ENCODE results near the gene ST14.
"Not testable (repeated sequence)": the region's sequence is repeated elsewhere in the genome, so short reads cannot be mapped to it uniquely, and the experiment has no call there.

ST14 gene

DNA sequence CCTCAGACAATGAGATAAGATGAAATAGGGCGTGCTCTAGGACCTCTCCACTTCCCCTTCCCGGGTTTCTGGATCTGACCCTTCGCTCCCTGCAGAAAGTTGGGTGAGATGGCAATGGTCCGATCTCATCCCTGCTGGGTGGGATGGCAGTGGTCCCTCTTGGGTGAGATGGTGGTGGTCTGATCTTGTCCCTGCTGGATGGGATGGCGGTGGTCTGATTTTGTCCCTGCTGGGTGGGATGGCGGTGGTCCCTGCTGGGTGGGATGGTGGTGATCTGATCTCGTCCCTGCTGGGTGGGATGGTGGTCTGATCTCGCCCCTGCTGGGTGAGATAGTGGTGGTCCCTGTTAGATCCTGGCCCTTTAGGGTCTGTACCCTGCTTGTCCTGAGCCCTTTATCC lies 21.3 kb downstream of the ST14 start:
- FAIRE-seq: no peak
- no peak for DNase-seq (ENCODE audit: extremely low spot score, insufficient read length, low read depth)

DNA sequence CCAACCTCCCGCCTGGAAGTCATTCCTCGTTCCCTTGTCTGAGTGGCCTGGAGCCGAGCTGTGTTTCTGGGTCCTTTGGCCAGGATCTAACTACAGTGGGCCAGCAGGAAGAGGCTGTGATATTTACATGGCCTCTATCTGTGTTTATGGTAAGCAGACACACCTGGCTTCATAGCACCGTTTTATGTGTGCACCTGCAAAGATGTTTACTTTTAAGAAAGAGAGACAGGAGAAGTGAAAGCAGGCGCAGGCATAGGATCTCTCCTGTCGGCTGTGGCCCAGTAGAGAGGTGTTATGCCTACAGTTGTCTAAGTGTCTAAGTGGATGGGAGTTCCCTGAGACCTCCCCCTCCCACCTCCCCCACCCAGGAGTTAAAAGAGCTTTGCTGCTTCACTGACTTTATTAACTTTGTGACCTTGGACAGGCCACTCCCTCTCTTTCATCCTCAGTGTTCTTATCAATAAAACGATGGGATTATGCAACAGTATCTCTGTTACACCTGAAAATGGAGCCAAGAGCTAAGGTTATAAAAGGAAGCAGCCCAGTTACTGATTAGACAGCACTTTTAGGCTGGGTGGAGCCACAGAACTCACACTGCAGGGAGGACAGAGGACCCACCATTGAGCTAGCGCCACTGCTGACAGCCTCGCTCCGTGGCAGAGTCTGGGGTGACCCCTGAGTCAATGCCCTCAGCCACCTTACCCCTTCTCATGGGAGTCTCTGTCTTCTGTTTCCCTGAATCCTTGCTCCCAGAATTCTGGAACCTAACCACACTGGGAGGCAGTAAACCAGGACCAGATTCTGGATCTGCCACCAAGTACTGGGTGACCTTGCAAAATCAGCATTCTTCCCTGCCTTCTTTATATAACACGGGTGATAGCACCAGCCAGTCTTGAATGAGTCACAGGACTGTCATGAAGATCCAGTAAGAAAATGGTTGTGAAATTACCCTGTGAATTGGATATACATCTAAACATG lies 22.0 kb downstream of the ST14 start:
- FAIRE-seq (no peak), DNase-seq (ENCODE audit: extremely low spot score, insufficient read length, low read depth) (no peak)

DNA sequence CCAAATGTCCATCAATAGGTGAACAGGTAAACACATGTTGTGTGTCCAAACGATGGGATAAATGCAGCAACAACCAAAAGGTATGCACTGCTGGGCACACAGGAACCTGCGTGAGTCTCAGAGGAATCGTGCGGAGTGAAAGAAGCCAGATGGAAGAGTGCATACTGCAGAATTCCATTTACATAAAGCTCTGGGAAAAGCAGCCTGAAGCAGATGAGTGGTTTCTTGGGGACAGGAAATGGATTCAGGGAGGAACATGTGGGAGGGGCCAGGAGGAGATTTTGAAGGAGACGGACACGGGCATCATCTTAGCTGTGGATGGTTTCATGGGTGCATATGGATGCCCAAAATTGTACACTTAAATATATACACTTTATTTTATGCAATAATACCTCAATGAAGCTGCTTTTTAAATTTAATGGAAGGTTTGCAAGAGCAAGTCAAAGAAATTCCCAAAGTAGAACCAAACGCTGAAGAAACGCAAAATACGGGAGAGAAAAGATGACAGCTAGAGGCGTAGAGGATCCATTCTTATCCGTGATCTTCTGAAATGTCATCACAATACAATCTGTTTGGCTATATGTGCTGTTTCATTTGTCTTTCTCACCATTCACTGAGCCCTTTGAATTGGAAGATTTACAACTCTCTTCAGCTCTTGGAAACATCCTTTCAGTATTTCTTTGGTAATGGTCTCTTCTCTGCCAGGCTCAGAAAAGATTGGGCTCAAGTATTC lies 24.5 kb downstream of the ST14 start:
- DNase-seq (ENCODE audit: extremely low spot score, insufficient read length, low read depth) (no peak), FAIRE-seq (no peak)

DNA sequence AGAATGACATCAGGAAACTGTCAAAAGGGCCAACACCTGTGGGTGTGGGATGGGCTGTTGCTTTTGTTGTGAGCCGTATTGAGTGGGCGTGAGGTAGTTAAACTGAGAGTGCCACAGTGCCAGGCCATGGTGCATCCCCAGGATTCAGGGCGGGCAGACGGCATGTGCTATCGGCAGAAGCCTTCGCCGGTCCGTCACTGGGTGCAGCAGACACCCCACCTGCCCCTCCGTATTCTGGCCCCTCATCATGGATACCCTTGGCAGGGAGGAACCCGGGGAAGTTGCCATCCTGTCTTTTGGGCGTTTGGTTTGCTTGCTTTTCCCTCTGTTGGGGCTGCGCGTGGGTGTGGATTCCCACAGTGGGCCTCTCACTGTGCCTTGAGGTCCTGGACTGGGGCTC lies 27.5 kb downstream of the ST14 start:
- no peak for FAIRE-seq
- no peak for DNase-seq (ENCODE audit: extremely low spot score, insufficient read length, low read depth)

DNA sequence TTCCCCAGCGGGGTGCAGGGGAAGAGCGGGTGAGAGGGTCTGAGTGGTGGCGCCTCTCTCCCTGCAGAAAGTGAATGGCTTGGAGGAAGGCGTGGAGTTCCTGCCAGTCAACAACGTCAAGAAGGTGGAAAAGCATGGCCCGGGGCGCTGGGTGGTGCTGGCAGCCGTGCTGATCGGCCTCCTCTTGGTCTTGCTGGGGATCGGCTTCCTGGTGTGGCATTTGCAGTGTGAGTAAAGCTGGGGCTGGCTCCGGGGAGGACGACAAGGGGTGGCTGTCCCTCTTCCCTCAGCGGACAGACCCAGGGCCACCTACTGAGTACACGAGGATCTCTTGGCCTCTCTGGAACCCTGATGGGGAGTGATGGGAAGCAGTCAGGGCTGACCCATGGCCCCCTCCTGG lies 28.5 kb downstream of the ST14 start:
- no peak for DNase-seq (ENCODE audit: extremely low spot score, insufficient read length, low read depth)
- FAIRE-seq: no peak

DNA sequence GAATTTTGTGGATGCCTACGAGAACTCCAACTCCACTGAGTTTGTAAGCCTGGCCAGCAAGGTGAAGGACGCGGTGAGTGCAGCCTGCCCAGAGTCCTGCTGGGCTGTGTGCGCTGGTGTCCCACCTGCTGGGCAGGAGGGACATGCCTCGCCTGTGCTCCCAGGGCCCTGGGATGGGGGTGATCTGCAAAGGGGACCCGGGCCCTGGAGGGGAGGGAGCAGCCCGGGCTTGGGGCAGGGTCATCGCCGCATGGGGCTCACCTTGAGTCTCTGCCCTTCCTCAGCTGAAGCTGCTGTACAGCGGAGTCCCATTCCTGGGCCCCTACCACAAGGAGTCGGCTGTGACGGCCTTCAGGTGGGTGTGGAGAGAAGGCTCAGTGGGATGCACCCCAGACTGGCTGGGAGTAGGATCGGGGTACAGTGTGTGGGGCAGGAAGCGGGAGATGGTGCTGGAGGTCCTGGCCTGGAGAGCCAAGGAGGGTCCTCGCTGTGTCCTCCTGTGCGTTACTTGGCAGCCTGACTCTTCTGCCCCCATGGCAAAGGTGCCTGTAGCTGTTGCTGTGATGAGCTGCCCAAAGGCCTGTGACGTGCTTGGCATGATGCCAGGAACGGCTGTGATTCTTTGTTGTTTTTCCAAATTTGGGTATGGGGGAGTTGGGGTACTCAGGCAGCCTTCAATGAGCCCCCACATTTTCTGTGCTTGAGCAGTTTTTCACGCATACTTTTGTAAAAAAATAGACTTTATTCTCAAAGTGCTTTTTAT lies 29.2 kb downstream of the ST14 start:
- FAIRE-seq (no peak), DNase-seq (ENCODE audit: extremely low spot score, insufficient read length, low read depth) (no peak)

DNA sequence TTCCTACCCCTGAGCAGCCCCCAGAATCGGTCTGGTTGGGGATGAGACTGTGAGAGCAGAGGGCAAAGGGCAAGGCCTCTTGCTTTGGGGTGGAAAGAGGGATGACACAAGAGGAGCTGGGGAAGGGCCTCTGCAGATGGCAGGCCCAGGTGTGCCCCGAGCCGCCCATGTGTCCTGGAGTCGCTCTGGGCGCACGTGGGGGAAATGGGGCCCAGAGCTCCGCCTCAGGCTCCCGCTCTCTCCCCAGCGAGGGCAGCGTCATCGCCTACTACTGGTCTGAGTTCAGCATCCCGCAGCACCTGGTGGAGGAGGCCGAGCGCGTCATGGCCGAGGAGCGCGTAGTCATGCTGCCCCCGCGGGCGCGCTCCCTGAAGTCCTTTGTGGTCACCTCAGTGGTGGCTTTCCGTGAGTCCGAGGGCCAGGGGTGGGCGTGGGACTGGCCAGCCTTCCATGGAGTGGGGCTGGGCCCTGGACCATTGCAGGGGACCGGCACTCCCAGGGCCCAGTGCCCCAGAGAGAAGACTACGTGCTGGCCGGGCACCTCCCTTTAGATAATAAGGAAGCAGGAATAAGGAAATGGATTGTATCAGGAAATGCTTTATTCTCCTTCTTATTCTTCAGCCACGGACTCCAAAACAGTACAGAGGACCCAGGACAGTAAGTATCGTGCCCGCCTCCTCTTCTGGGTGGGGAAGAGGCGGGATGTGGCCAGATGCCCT lies 30.1 kb downstream of the ST14 start:
- FAIRE-seq (no peak), DNase-seq (ENCODE audit: extremely low spot score, insufficient read length, low read depth) (no peak)

DNA sequence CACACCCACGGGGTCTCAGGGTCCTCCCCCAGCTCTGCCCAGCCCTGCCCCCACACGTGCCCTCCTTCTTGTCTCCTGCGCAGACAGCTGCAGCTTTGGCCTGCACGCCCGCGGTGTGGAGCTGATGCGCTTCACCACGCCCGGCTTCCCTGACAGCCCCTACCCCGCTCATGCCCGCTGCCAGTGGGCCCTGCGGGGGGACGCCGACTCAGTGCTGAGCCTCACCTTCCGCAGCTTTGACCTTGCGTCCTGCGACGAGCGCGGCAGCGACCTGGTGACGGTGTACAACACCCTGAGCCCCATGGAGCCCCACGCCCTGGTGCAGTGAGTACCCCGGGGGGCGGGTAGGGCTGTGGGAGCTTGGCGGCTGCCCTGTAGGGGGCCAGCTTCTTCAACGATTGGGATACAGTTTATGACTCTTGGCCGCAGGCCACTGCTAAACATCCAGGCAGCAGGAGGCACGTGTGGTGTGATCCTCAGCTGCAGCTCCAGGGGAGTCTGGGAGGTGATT lies 30.8 kb downstream of the ST14 start:
- no peak for DNase-seq (ENCODE audit: extremely low spot score, insufficient read length, low read depth)
- no peak for FAIRE-seq

DNA sequence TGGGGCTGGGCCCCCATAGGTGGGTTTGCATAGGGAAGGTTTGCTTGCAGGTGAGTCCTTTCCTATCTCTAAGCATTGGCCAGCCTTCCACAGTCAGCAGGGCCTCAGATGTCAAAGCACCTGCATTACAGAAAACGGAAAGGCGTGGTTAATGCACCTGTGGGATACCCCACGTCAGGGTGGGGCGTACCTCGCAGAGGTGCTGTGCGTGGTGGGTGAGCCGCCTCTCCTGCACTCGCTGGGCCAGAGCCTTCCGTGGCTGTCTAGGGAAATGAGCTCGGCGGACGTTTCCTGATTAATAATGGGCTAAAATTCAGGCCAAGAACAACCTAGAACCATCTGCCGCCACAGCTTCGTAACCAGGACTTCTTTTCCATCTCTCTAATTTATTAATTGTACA lies 32.3 kb downstream of the ST14 start:
- DNase-seq (ENCODE audit: extremely low spot score, insufficient read length, low read depth) (no peak), FAIRE-seq (no peak)

DNA sequence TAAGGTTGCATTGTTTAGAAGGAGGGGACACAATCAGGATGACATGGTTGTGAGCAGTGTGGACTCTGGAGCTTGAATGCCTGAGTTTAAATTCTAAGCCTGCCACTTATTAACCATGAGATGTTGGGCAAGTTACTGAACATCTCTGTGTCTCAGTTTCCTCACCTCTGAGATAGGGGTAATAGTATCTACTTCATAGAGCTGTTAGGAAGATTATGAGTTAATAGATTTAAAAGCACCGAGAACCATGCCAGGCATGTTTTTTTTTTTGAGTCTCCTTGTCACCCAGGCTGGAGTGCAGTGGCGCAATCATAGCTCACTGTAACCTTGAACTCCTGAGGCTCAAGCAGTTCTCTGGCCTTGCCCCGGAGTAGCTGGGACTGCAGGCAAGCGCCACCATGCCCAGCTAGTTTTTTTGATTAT lies 33.3 kb downstream of the ST14 start:
- DNase-seq (ENCODE audit: extremely low spot score, insufficient read length, low read depth) (no peak), FAIRE-seq (no peak)

DNA sequence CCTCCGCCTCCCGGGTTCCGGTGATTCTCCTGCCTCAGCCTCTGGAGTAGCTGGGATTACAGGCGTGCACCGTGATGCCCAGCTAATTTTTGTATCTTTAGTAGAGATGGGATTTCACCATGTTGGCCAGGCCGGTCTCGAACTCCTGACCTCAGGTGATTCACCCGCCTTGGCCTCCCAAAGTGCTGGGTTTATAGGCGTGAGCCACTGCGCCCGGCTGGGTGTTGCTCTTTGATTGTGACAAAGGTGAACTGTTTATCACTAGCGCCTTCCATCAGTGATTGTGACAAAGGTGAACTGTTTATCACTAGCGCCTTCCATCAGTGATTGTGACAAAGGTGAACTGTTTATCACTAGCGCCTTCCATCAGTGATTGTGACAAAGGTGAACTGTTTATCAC lies 34.0 kb downstream of the ST14 start:
- FAIRE-seq; DNase-seq (ENCODE audit: extremely low spot score, insufficient read length, low read depth): not testable (repeated sequence)

DNA sequence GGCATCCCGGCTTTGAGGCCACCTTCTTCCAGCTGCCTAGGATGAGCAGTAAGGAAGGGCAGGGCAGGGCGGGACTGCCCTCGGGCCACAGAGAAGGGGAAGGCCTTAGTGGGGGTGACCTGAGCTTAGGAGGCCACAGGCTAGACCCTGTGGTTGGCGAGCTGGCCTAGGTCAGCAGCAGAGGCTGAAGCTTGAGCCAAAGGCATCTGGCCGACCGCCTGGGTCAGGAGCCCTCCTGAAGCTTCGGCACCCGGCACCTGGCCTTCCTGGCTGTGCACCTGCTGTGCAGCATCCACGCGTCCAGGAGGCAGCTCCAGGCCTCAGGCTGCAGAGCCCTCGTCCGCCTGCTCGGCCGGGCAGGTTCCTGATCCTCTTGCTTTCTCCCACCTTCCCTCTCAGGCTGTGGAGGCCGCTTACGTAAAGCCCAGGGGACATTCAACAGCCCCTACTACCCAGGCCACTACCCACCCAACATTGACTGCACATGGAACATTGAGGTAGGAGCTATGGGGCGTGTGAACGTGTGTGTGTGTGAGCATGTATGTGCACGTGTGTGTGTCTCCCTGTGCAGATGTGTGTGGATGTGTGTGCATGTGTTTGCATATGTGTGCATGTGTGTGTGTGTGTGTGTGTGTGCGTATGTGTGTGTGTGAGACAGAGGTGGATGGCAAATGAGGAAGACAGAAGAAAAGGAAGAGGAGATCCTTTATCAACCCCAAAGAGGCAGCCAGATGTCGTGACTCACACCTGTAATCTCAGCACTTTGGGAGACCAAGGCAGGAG lies 34.9 kb downstream of the ST14 start:
- no peak for FAIRE-seq
- no peak for DNase-seq (ENCODE audit: extremely low spot score, insufficient read length, low read depth)

DNA sequence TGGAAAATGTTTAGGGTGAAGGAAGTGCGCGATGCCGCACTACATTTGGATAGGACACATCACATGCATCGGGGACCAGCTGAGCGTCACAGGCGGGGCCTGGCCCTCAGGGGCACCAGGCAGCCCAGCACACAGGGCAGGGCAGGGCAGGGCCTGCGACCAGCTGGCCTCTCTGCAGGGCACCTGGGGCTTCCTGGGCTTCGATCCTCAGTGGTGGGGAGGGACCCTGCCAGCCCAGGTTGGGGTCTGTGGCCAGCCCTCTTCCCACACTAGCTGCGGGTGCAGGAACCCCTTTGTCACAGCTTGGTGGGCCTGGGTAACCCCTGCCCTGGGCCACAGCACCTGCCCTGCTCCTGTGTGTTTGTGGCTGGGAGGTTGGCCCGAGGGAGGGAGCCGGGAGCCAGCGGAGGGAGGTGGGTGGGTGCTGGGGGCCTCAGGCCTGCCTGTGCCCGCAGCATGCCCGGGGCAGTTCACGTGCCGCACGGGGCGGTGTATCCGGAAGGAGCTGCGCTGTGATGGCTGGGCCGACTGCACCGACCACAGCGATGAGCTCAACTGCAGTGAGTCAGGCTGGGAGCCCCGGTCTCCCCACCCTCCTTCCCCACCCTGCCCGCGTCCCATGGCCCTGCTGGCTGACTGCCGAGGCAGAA lies 37.9 kb downstream of the ST14 start:
- no peak for DNase-seq (ENCODE audit: extremely low spot score, insufficient read length, low read depth)
- FAIRE-seq: no peak

DNA sequence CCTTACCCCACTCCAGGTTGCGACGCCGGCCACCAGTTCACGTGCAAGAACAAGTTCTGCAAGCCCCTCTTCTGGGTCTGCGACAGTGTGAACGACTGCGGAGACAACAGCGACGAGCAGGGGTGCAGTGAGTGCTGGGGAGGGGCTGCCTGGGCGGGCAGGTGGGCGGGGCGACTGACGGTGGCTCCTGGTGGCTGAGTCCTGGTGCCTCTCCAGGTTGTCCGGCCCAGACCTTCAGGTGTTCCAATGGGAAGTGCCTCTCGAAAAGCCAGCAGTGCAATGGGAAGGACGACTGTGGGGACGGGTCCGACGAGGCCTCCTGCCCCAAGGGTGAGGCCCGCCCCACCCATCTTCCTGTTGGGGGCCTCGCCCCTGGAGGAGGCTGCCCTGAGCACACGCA lies 38.7 kb downstream of the ST14 start:
- DNase-seq (ENCODE audit: extremely low spot score, insufficient read length, low read depth) (no peak), FAIRE-seq (no peak)

DNA sequence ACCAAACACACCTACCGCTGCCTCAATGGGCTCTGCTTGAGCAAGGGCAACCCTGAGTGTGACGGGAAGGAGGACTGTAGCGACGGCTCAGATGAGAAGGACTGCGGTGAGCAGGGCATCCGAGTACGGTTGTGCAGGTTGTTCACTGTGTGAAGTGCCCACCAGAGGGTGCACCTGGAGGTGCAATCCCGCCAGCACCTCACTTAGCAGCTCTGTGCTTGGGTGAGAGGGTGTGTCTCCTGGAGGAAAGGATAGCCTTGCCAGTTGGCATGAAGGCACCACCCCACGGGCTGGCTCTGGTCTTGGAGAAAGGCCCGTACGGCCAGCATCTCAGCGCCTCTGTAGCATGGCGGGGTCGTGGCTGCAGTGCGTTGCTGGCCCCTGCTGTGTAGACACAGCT lies 39.4 kb downstream of the ST14 start:
- DNase-seq (ENCODE audit: extremely low spot score, insufficient read length, low read depth) (no peak), FAIRE-seq (no peak)

DNA sequence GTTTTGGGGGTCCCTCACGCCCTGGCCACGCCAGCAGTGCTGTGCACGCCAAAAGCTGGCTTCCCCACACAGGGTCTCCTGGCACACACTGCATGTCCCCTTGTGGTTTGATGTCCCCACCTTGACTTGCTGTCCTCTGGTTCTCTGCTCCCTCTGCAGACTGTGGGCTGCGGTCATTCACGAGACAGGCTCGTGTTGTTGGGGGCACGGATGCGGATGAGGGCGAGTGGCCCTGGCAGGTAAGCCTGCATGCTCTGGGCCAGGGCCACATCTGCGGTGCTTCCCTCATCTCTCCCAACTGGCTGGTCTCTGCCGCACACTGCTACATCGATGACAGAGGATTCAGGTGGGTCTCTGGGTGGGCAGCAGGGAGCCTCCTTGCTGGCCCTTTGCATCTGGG lies 40.2 kb downstream of the ST14 start:
- no peak for FAIRE-seq

DNA sequence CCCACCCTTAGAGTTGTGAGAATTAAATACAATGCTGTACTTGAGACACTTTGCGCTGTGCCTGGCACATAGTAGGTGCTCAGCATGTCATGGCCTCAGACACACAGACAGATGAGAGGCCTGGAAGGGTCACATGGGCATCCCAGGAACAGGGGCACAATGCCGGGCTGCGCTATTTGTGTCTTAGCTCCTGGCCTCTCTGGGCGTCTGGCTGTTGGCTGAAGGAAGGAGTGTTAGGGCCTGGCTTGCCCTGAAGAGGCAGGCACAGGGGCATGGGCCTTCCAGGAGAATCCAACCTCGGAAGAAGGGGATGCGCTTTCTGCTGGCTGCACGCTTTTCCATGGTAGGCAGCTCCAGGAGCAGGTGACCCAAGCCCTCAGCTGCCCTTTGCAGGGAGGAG lies 41.4 kb downstream of the ST14 start:
- FAIRE-seq: no peak
- no peak for DNase-seq (ENCODE audit: extremely low spot score, insufficient read length, low read depth)

More for the DNA sequence above, 40.2 kb downstream of the ST14 start:
- DNase-seq (ENCODE audit: extremely low spot score, insufficient read length, low read depth): no peak

DNA sequence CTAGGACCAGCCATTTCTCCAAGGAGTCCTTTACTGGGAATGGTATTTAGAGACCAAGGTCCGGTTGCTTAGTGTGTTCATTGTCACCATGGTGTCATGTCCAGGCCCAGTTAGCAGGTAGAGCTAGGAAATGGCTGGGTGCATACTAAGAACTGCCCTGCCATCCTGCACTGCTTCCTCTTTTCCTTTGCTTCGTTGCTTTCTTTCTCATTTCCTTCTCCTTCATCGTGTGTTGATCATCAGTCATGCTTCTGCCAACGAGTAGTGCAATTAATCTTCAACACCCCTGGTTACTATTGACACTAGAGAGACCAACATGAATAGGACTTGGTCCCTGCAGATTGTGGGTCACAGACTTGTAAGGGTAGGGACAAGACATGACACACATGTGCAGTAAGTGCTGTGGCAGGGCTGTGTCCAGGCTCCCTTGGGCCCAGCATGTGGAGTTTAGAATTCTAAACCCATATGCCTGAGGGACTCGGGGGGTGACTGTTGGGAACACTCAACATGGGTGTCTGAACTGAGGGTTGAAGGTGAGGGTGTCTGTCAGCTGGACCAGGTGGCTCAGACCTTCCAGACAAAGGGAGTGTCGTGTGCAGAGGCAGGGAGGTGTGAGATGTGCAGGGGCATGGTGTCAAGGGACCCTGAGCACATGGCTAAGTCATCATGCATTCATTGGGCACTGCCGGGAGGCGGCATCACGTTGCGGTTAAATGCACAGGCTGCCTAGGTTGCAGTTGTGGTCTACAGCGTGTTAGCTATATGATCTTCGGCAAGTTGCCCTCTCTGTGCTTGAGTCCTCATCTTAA lies 42.6 kb downstream of the ST14 start:
- no peak for FAIRE-seq

More for the DNA sequence above, 42.6 kb downstream of the ST14 start:
- no peak for DNase-seq (ENCODE audit: extremely low spot score, insufficient read length, low read depth)
